ENCODE measurements around the gene TPP1. TPM values are rescaled to one million over a fixed set of nuclear protein-coding genes. Genes with fewer than 3 reads are reported as not detected.

The TPP1 gene
- total and polyA plus RNA-seq, 7 donors: 13.2 to 60.3 (median 47.9) TPM

- peaks cover 0 to 26% (median 12%) of the 10 kb centered on the region in 4 donors for H3K4me1 ChIP-seq
- TF ChIP-seq POLR2A (IDR thresholded peaks at IDR 0.05) (no peak), POLR2AphosphoS5 (IDR thresholded peaks at IDR 0.05) (peak in 3 of 4 donors; percentile 48 to 75 (median 63)), CTCF (IDR thresholded peaks at IDR 0.05) (no peak), EP300 (IDR thresholded peaks at IDR 0.05) (peak in 1 of 4 donors; percentile 26)
- no peaks in the 10 kb centered on the region for H3K36me3 ChIP-seq
- DNase-seq: no peak
- H3K27ac ChIP-seq: peak overlapping the region in 3 of 4 donors; percentile 75 to 78 (median 78)
- intact Hi-C loops (cut with DNase I): no loop called here
- H3K27me3 ChIP-seq: no peaks in the 10 kb centered on the region
- H3K9me3 ChIP-seq: no peaks in the 10 kb centered on the region
- 62 to 87% methylated on average over 3 of the region's 3 CpGs for WGBS, 2 donors
- no peak overlapping the region for H3K4me3 ChIP-seq
Measured at GRCh38 chr11:6663794-6664469, 44.7 kb upstream of the TPP1 start.

GRCh38 chr11:6660712-6661111 is 41.5 kb upstream of the TPP1 start:
- Histone ChIP-seq H3K9me3 (no peaks in the 10 kb centered on the region), H3K4me3 (no peak overlapping the region), H3K27me3 (no peaks in the 10 kb centered on the region), H3K36me3 (no peaks in the 10 kb centered on the region), H3K27ac (no peak overlapping the region), H3K4me1 (peaks cover 0 to 28% (median 21%) of the 10 kb centered on the region in 4 donors)
- DNase-seq: no peak
- WGBS, 2 donors: 84 to 86% methylated on average over 3 of the region's 3 CpGs
- intact Hi-C loops (cut with DNase I): no loop called here
- no peak for TF ChIP-seq POLR2A (IDR thresholded peaks at IDR 0.05)
- TF ChIP-seq EP300 (IDR thresholded peaks at IDR 0.05): no peak
- no peak for TF ChIP-seq POLR2AphosphoS5 (IDR thresholded peaks at IDR 0.05)
- no peak for TF ChIP-seq CTCF (IDR thresholded peaks at IDR 0.05)

GRCh38 chr11:6658647-6659046 is 39.4 kb upstream of the TPP1 start:
- Histone ChIP-seq H3K9me3 (no peaks in the 10 kb centered on the region), H3K27ac (no peak overlapping the region), H3K4me3 (no peak overlapping the region), H3K4me1 (peaks cover 0 to 31% (median 25%) of the 10 kb centered on the region in 4 donors), H3K36me3 (no peaks in the 10 kb centered on the region), H3K27me3 (no peaks in the 10 kb centered on the region)
- DNase-seq: no peak
- intact Hi-C loops (cut with DNase I): no loop called here
- no peak for TF ChIP-seq POLR2AphosphoS5 (IDR thresholded peaks at IDR 0.05)
- no peak for TF ChIP-seq POLR2A (IDR thresholded peaks at IDR 0.05)
- TF ChIP-seq CTCF (IDR thresholded peaks at IDR 0.05): no peak
- TF ChIP-seq EP300 (IDR thresholded peaks at IDR 0.05): no peak

GRCh38 chr11:6657346-6657745 is 38.1 kb upstream of the TPP1 start:
- peaks cover 0 to 34% (median 23%) of the 10 kb centered on the region in 4 donors for H3K4me1 ChIP-seq
- intact Hi-C loops (cut with DNase I): no loop called here
- 20 to 70% methylated on average over 1 of the region's 1 CpG for WGBS, 2 donors

More at GRCh38 chr11:6657346-6657745, 38.1 kb upstream of the TPP1 start:
- no peak for DNase-seq
- no peaks in the 10 kb centered on the region for H3K27me3 ChIP-seq
- no peak for TF ChIP-seq POLR2AphosphoS5 (IDR thresholded peaks at IDR 0.05)
- no peak for TF ChIP-seq CTCF (IDR thresholded peaks at IDR 0.05)
- TF ChIP-seq EP300 (IDR thresholded peaks at IDR 0.05): no peak
- no peaks in the 10 kb centered on the region for H3K9me3 ChIP-seq
- H3K27ac ChIP-seq: peak overlapping the region in 3 of 4 donors; percentile 81 to 91 (median 88)
- H3K4me3 ChIP-seq: no peak overlapping the region
- H3K36me3 ChIP-seq: no peaks in the 10 kb centered on the region
